WTC11 (cell line): ENCODE data around the gene DCAF15.

Source experiments
- CBFB ChIP-seq: sonication (generic); formaldehyde crosslinking; IDR thresholded peaks from 2 replicates; pipeline ENCODE4 v1.8.1; 2022; ENCODE audit warnings: mild to moderate bottlenecking, low read depth, missing genetic modification reagents
- ETV6 ChIP-seq: sonication (generic); formaldehyde crosslinking; IDR thresholded peaks from 2 replicates; pipeline ENCODE4 v1.8.1; 2022; ENCODE audit warnings: mild to moderate bottlenecking, missing genetic modification reagents
- MLX ChIP-seq: sonication (generic); formaldehyde crosslinking; IDR thresholded peaks from 2 replicates; pipeline ENCODE4 v1.8.1; 2023; ENCODE audit warnings: mild to moderate bottlenecking, missing genetic modification reagents, moderate library complexity

- TF ChIP-seq ETV6: no peak
- no peak for TF ChIP-seq MLX (CRISPR knock-in tag)
- no peak for TF ChIP-seq CBFB (CRISPR knock-in tag)
These were observed 13.1 kb downstream of the DCAF15 start for GRCh38 chr19:13965377-13965896.
